Right ventricle myocardium inferior (tissue), 1 donor: ENCODE data around the gene MAP1S. TPM values are rescaled to one million over a fixed set of nuclear protein-coding genes. Genes with fewer than 3 reads are reported as not detected.
"Not testable (repeated sequence)": the region's sequence is repeated elsewhere in the genome, so short reads cannot be mapped to it uniquely, and the experiment has no call there.

ENCODE experiments used
- ATAC-seq: fragments of 200-7000 bp; cut with Tn5 transposase; one replicate; pipeline ENCODE4 v1.9.1; 2020; ENCODE audit warnings: mild to moderate bottlenecking, moderate library complexity
- DNase-seq: peaks from one replicate; pipeline ENCODE4 v3.0.0; 2021; ENCODE audit errors: missing footprints
- intact Hi-C: fragments of 100-400 bp; cut with DNase I; formaldehyde crosslinking; loops from one replicate; pipeline ENCODE4 v1.11.0; 2022
- total RNA-seq: library from RNA; stranded (reverse); fragmentation: NEBNext Ultra II Directional; extraction: Animal tissue kit (Norgen Biotek cat#: 25700); gene quantifications from one replicate; pipeline ENCODE4 v1.2.1, GENCODE V29; 2021
- donor health status: DM: no; HTN: yes; CAD: no; lungs with severe emphysema.

MAP1S gene
- total RNA-seq, 1 donor from 2014 or later, result 26.0 TPM

GRCh38 chr19:17753976-17754375 lies 34.7 kb downstream of the MAP1S start:
- intact Hi-C loops, result no loop called here
- DNase-seq (no peak), ATAC-seq (no peak)

- intact Hi-C loops, result no loop called here
Observed at GRCh38 chr19:17754634-17755442, 35.6 kb downstream of the MAP1S start.

DNA sequence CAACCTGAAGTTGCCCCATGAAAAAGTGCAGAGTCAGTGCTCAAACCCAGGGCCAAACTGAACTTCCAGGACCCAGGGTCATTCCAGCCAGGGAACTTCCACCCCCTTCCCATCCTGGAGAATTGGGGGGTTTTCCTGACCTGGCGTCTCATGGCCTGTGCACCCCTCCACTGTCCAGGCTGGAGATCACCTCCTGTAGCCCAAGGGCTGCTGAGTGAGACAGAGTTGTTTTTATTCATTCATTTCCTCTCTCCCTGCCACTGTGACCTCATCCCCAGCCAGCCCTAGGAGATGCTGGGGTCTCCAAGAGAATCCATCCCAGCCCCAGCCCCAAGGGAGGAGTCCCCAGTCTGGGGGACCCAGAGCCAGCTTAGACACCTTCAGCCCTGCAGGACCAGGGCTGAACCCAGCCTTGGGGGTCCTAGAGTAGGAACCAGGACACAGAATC lies 36.2 kb downstream of the MAP1S start:
- DNase-seq, result no peak
- no peak for ATAC-seq
- intact Hi-C loops, result no loop called here

More at GRCh38 chr19:17754634-17755442, 35.6 kb downstream of the MAP1S start:
- ATAC-seq (no peak), DNase-seq (no peak)

GRCh38 chr19:17755977-17756670 lies 36.8 kb downstream of the MAP1S start:
- ATAC-seq (no peak), DNase-seq (no peak)
- intact Hi-C loops, result no loop called here

- DNase-seq (peak; percentile 73), ATAC-seq (peak; percentile 82)
- intact Hi-C loops, result no loop called here
Observed at GRCh38 chr19:17757125-17757524, 37.8 kb downstream of the MAP1S start.

GRCh38 chr19:17758515-17758914 lies 39.2 kb downstream of the MAP1S start:
- intact Hi-C loops, result no loop called here
- no peak for DNase-seq
- ATAC-seq, result no peak

DNA sequence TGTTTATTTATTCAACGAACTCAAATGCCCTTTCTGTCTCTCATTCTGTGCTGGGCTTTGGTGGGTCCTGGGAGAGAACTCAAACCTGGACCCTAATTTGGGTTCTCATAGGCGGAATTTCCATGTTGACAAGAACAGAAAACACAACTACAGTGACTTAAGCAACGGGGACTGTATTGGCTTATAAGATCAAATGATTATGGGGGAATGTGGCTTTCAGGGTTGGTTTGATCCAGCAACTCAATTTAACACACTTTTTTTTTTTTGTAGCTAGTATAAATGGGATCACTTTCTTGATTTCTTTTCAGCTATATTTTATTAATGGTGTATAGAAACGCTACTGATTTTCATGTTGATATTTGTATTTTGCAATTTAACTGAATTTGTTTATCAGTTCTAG lies 41.9 kb downstream of the MAP1S start:
- ATAC-seq (no peak), DNase-seq (no peak)
- intact Hi-C loops, result loop anchor here (10.0 kb wide), 1 partner anchor 306 kb away; no protein-coding TSS in a partner anchor

- intact Hi-C loops, result loop anchor here (10.0 kb wide), 1 partner anchor 308 kb away; no protein-coding TSS in a partner anchor
- no peak for DNase-seq
- ATAC-seq, result no peak
Observed at GRCh38 chr19:17762505-17763229, 43.4 kb downstream of the MAP1S start.

- intact Hi-C loops, result loop anchor here (10.0 kb wide), 1 partner anchor 310 kb away; no protein-coding TSS in a partner anchor
- DNase-seq (no peak), ATAC-seq (no peak)
Observed at GRCh38 chr19:17764348-17764747, 45.1 kb downstream of the MAP1S start.

DNA sequence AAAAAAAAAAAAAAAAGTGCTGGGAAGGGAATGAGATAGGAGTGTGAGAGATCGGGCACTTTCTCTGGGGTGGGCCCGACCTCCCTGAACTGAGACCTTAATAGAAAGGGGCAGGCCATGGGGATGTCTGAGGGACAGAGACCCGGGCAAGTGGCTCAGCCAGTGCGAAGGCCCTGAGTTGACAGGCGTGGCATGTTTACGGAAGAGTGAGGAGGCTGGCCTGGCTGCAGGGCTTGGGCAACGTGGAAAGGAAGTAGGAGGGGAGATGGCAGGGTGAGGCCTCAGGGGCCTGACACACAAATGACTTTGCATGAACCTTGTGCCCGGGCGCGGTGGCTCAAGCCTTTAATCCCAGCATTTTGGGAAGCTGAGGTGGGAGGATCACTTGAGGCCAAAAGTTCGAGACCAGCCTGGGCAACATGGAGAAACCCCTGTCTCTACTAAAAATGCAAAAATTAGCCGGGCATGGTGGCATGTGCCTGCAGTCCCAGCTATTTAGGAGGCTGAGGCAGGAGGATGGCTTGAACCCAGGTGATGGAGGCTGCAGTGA lies 45.9 kb downstream of the MAP1S start:
- intact Hi-C loops, result loop anchor here (10.0 kb wide), 1 partner anchor 310 kb away; no protein-coding TSS in a partner anchor
- peak; percentile 91 for DNase-seq
- ATAC-seq, result peak; percentile 69

- ATAC-seq (peak; percentile 68), DNase-seq (peak; percentile 88)
- intact Hi-C loops, result loop anchor here (2.0 to 10.0 kb wide), 2 partner anchors 62 to 312 kb away; no protein-coding TSS in a partner anchor
Observed at GRCh38 chr19:17766543-17767131, 47.4 kb downstream of the MAP1S start.

- no peak for DNase-seq
- no peak for ATAC-seq
- intact Hi-C loops, result loop anchor here (2.0 to 10.0 kb wide), 2 partner anchors 63 to 313 kb away; no protein-coding TSS in a partner anchor
Observed at GRCh38 chr19:17767559-17767958, 48.3 kb downstream of the MAP1S start.

GRCh38 chr19:17770613-17771012 lies 51.3 kb downstream of the MAP1S start:
- no peak for DNase-seq
- no peak for ATAC-seq
- intact Hi-C loops, result no loop called here

DNA sequence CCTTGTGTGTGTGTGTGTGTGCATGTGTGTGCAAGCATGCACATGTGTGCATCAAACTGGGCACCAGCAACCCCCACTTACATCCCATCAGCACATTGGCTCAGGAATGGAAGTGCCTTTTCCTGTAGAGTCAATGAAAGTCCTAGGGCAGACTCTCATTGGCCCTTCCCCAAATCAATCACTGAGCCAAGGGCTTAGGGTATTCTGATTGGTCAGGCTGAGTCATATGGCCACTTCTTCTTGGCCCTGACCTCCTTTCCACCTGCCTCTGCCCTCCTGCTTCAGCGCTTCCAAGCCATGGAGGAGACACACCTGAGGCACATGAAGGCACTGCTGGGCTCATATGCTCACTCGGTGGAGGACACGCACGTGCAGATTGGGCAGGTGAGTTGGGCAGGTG lies 52.9 kb downstream of the MAP1S start:
- DNase-seq, result no peak
- no peak for ATAC-seq
- intact Hi-C loops, result no loop called here

DNA sequence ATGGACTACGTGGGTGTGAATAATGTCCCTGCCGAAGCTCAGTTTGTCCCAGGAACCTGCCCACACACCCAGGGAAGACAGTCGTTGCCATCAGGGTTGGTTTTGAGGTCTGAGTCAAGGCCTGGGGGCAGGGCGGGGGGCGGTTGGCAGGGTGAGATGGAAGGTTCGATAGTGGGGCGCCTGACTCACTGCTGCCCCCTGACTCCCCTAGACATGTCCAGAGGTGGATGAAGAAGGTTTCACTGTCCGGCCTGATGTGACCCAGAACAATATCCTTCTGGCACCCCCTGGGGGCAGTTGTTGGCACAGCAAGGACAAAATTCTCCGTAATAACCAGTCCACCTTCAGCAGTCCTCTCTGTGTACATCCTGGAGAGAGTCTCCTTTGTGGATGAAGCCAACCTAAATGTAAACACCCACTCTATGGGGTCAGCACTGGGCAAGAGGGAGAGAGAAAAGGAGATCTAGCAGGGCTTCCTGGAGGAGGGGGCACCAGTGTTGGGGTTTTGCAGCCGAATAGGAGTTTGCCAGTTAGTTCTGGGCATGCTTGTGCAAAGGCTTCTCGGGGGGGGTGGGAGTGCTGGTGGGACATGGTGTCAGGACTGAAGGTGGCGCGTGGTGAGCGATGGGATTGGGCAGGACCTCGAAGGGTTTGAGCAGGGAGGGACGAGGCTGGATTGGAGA lies 56.1 kb downstream of the MAP1S start:
- DNase-seq (no peak), ATAC-seq (no peak)
- intact Hi-C loops, result no loop called here

DNA sequence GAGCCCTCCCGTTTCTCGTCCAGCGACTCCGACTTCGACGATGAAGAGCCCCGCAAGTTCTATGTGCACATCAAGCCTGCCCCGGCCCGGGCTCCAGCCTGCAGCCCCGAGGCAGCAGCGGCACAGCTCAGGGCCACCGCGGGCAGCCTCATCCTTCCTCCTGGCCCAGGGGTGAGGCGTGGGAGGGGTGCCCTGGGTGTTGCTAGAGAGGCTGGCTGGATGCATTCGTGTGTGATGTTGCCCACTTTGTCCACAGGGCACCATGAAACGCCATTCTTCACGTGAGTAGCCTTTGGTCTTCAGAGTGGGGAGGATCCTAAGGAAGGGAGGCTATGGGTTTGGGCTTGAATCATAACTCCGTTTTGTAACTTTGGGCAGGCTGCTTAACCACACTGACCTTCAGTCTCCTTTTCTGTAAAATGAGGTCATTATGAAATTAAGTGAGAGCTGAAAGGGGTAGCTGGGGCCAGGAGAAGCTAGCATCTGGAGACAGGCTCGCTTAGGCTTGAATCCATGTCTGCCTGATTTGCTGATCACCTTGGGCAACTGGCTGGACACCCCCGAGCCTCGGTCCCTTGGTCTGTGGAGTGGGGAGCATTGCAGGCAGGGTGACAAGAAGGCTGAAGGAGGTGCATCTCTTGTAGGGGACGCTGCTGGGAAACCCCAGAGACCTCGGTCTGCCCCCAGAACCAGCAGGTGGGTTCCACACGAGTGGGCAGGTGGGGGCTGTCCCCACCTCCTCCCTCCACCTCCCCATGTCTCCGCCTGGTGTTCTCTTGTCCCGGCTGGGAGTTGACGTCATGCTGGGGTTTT lies 56.9 kb downstream of the MAP1S start:
- ATAC-seq, result no peak
- DNase-seq, result no peak
- intact Hi-C loops, result no loop called here

- DNase-seq, ATAC-seq, intact Hi-C loops: not testable (repeated sequence)
Observed at GRCh38 chr19:17777840-17778239, 58.6 kb downstream of the MAP1S start.
